Erythroblast (primary cell): ENCODE data around the gene TSPY1.
"Not testable (repeated sequence)": the region's sequence is repeated elsewhere in the genome, so short reads cannot be mapped to it uniquely, and the experiment has no call there.

Source experiments
- GATA1 ChIP-seq: IDR thresholded peaks from 2 replicates; pipeline ENCODE4 v1.6.1; 2011; ENCODE audit warnings: low read depth, mild to moderate bottlenecking, control low read depth, low read length, moderate library complexity
- POLR2A ChIP-seq: IDR thresholded peaks from 2 replicates; pipeline ENCODE4 v1.6.1; 2011; ENCODE audit warnings: mild to moderate bottlenecking, low read length

- not testable (repeated sequence) for TF ChIP-seq POLR2A, GATA1
Measured at GRCh38 chrY:9516287-9516686, 49.5 kb downstream of the TSPY1 start.
